Uterus (tissue), 2 donors: ENCODE data around the gene HSBP1.

Experiments used
- CTCF ChIP-seq, 4 experiments: fragments of 200-600 bp in 2 of 4; fragments of 450-650 bp in 2 of 4; sonication (generic) in 2 of 4; IDR thresholded peaks; one replicate each; pipeline ENCODE4 v1.5.1; 2016 to 2019; ENCODE audit warnings: antibody characterized with exemption in 4 of 4, mild to moderate bottlenecking in 2 of 4, moderate library complexity in 1 of 4
- POLR2A ChIP-seq, 2 donors: fragments of 450-650 bp; IDR thresholded peaks; one replicate each; pipeline ENCODE4 v1.6.1; 2016; ENCODE audit warnings: antibody characterized with exemption in 2 of 2, mild to moderate bottlenecking in 1 of 2, moderate library complexity in 1 of 2

GRCh38 chr16:83794860-83795554 lies 12.8 kb upstream of the HSBP1 start:
- no peak for TF ChIP-seq CTCF (IDR thresholded peaks at IDR 0.05)
- TF ChIP-seq POLR2A (IDR thresholded peaks at IDR 0.05) = no peak
